ENCODE data around the gene ANLN. TPM values are rescaled to one million over a fixed set of nuclear protein-coding genes. Genes with fewer than 3 reads are reported as not detected.

ANLN gene
- total and polyA plus RNA-seq, 4 donors: 0.17 to 27.0 (median 1.3) TPM

DNA sequence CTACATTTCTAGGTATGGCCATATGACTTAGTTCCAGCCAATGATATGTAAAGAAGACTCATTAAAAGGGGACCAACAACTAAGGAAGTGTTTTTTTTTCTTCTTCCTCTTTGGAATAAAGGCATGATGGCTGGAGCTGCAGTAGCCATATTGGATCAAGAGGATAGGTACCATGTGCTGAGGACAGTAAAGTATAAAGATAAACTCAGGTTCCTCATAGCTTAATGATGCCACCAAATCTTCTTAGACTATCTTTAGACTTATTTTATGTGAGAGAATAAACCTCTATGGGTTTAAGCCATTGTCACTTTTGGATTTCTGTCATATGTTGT, 85.3 kb downstream of the ANLN start:
- no peak for DNase-seq (ENCODE audit: low spot score)
- no peaks in the 10 kb centered on the region for H3K27me3 ChIP-seq (ENCODE audit: control insufficient read depth in 4 of 4, insufficient read depth in 4 of 4, low read length in 3 of 4)
- H3K9me3 ChIP-seq (ENCODE audit: control insufficient read depth in 4 of 4, low read length in 3 of 4): no peaks in the 10 kb centered on the region
- TF ChIP-seq HNF4A (conservative IDR thresholded peaks at IDR 0.05) (no peak), FOXA1 (IDR thresholded peaks at IDR 0.05) (no peak), JUND (IDR thresholded peaks at IDR 0.05) (no peak), HNF4G (IDR thresholded peaks at IDR 0.05) (no peak), FOXA2 (IDR thresholded peaks at IDR 0.05) (no peak), TAF1 (conservative IDR thresholded peaks at IDR 0.05) (no peak), SP1 (IDR thresholded peaks at IDR 0.05) (no peak), ATF3 (IDR thresholded peaks at IDR 0.05) (no peak), GABPA (IDR thresholded peaks at IDR 0.05 in 1 of 2, conservative IDR thresholded peaks at IDR 0.05 in 1 of 2) (no peak), RAD21 (IDR thresholded peaks at IDR 0.05) (no peak), RXRA (IDR thresholded peaks at IDR 0.05) (no peak), YY1 (IDR thresholded peaks at IDR 0.05) (no peak), NR2F2 (IDR thresholded peaks at IDR 0.05) (no peak), REST (IDR thresholded peaks at IDR 0.05) (no peak), EGR1 (IDR thresholded peaks at IDR 0.05; ENCODE audit: low read depth in 2 of 2) (no peak), CTCF (IDR thresholded peaks at IDR 0.05; ENCODE audit: low read depth, low read length, missing input control) (no peak)
- TF ChIP-seq, protein P1, sequence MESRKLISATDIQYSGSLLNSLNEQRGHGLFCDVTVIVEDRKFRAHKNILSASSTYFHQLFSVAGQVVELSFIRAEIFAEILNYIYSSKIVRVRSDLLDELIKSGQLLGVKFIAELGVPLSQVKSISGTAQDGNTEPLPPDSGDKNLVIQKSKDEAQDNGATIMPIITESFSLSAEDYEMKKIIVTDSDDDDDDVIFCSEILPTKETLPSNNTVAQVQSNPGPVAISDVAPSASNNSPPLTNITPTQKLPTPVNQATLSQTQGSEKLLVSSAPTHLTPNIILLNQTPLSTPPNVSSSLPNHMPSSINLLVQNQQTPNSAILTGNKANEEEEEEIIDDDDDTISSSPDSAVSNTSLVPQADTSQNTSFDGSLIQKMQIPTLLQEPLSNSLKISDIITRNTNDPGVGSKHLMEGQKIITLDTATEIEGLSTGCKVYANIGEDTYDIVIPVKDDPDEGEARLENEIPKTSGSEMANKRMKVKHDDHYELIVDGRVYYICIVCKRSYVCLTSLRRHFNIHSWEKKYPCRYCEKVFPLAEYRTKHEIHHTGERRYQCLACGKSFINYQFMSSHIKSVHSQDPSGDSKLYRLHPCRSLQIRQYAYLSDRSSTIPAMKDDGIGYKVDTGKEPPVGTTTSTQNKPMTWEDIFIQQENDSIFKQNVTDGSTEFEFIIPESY (IDR thresholded peaks at IDR 0.05): no peak
- TF ChIP-seq, protein P2, sequence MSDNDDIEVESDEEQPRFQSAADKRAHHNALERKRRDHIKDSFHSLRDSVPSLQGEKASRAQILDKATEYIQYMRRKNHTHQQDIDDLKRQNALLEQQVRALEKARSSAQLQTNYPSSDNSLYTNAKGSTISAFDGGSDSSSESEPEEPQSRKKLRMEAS (IDR thresholded peaks at IDR 0.05): no peak
- H3K4me1 ChIP-seq (ENCODE audit: control insufficient read depth in 4 of 4, insufficient read depth in 4 of 4, low read length in 3 of 4): peaks cover 0 to 18% (median 5%) of the 10 kb centered on the region in 4 donors
- no peaks in the 10 kb centered on the region for H3K36me3 ChIP-seq (ENCODE audit: control insufficient read depth in 4 of 4, insufficient read depth in 3 of 4, low read depth in 1 of 4, low read length in 3 of 4)
- H3K9ac ChIP-seq (ENCODE audit: low read depth in 1 of 2, low read length in 2 of 2): no peak overlapping the region
- no peak overlapping the region for H3K27ac ChIP-seq (ENCODE audit: low read depth in 1 of 2, low read length in 2 of 2)
- no peak overlapping the region for H3K4me3 ChIP-seq (ENCODE audit: low read depth in 1 of 3, low read length in 3 of 3)

Data from liver (tissue), 9 donors.